ENCODE measurements around the gene IRAK1. TPM values are rescaled to one million over a fixed set of nuclear protein-coding genes. Genes with fewer than 3 reads are reported as not detected.
A peak's percentile ranks its signal among the peaks of the same experiment; 100 is the strongest.

The IRAK1 gene
- total and polyA plus RNA-seq, 9 of the 15 experiments (the other 6 are each of a cell fraction or from before 2014, with no cell fraction given): 11.6 to 261 (median 91.6) TPM

GRCh38 chrX:154040307-154040756, 20.6 kb upstream of the IRAK1 start (continued):
- no peak for TF ChIP-seq CEBPZ (IDR thresholded peaks at IDR 0.05; ENCODE audit: borderline replicate concordance, low read depth, low read length)
- TF ChIP-seq RBM22 (IDR thresholded peaks at IDR 0.05; ENCODE audit: low read depth, low read length, poor library complexity, severe bottlenecking): no peak
- TF ChIP-seq ZNF639 (CRISPR knock-in tag; conservative IDR thresholded peaks at IDR 0.05 in 1 of 2, IDR thresholded peaks at IDR 0.05 in 1 of 2): no peak
- TF ChIP-seq ZZZ3 (IDR thresholded peaks at IDR 0.05): no peak

GRCh38 chrX:154039577-154039976, 19.9 kb upstream of the IRAK1 start:
- ChIA-PET POLR2A (interaction anchor here (0.6 kb wide), 1 partner anchor 20 kb away, joined by 3 read pairs; the partner anchor contains the start of gene IRAK1), CTCF (ENCODE audit: low intra/inter-chr PET ratio) (no interaction called here)
- Histone ChIP-seq H2AFZ (ENCODE audit: low read depth, low read length) (no peak overlapping the region), H3K4me1 (replicated peaks in 1 of 2; ENCODE audit: control insufficient read depth in 2 of 2, insufficient read depth in 2 of 2, low read length in 2 of 2) (no peaks in the 10 kb centered on the region; a peak in 2 of 5 replicates), H3K27me3 (ENCODE audit: control insufficient read depth in 2 of 2, insufficient read depth in 2 of 2, low read length in 2 of 2) (no peaks in the 10 kb centered on the region), H3K36me3 (ENCODE audit: control insufficient read depth, insufficient read depth, low read length) (peaks cover 52% of the 10 kb centered on the region), H3K9ac (ENCODE audit: insufficient read depth in 1 of 2, low read depth in 2 of 2, low read length in 2 of 2) (peak overlapping the region in 1 of 2 experiments; percentile 43; a peak in 1 of 4 replicates), H4K20me1 (replicated peaks; ENCODE audit: control insufficient read depth, insufficient read depth, low read length) (no peaks in the 10 kb centered on the region), H3K4me2 (ENCODE audit: insufficient read depth, low read length) (no peak overlapping the region), H3K9me3 (replicated peaks; ENCODE audit: control insufficient read depth, insufficient read depth, low read depth, low read length) (no peaks in the 10 kb centered on the region), H3K79me2 (ENCODE audit: control insufficient read depth, insufficient read depth, low read length) (peaks cover 80% of the 10 kb centered on the region), H3K27ac (ENCODE audit: extremely low read depth, low read depth, low read length) (no peak overlapping the region), H3K9me1 (ENCODE audit: control insufficient read depth, insufficient read depth, low read length) (no peaks in the 10 kb centered on the region), H3K4me3 (no peak overlapping the region)
- DNase-seq (ENCODE audit: extremely low read depth in 1 of 4, low spot score in 3 of 4) (no peak), FAIRE-seq (no peak), ATAC-seq (no peak)
- BruUV-seq (replicated peaks): no TSS peak
- 92% methylated on average over 10 of the region's 11 CpGs for WGBS (ENCODE audit: insufficient coverage, low coverage, missing lambda C conversion rate)
- intact Hi-C loops (cut with micrococcal nuclease) (no loop called here), in situ Hi-C loops (cut with MboI) (no loop called here)
- no peak for TF ChIP-seq CAMTA2 (CRISPR knock-in tag; conservative IDR thresholded peaks at IDR 0.05)
- TF ChIP-seq RUNX1 (IDR thresholded peaks at IDR 0.05; ENCODE audit: low read depth): no peak
- TF ChIP-seq RBBP5 (IDR thresholded peaks at IDR 0.05; ENCODE audit: borderline replicate concordance, insufficient read depth, low read length, poor library complexity, severe bottlenecking): no peak
- no peak for TF ChIP-seq HDGF (IDR thresholded peaks at IDR 0.05)
- no peak for TF ChIP-seq MXD1 (CRISPR knock-in tag; IDR thresholded peaks at IDR 0.05; ENCODE audit: borderline replicate concordance, poor library complexity, severe bottlenecking)
- no peak for TF ChIP-seq HDAC3 (IDR thresholded peaks at IDR 0.05; ENCODE audit: borderline replicate concordance, partially characterized antibody)
- TF ChIP-seq SRSF1 (IDR thresholded peaks at IDR 0.05; ENCODE audit: low read depth, low read length): no peak
- no peak for TF ChIP-seq SIRT6 (IDR thresholded peaks at IDR 0.05; ENCODE audit: low read depth, low read length)
- TF ChIP-seq ZNF280B (CRISPR knock-in tag; IDR thresholded peaks at IDR 0.05): no peak
- no peak for TF ChIP-seq ZNF354B (CRISPR knock-in tag; IDR thresholded peaks at IDR 0.05)
